Activated naive CD8-positive, alpha-beta T cell treated with anti-CD3 and anti-CD28 coated beads, Interleukin-2, amount 10 ng/mL, durations not matched to agents 7 days and 5 days (primary cell): ENCODE data around the gene NDUFB7. TPM values are rescaled to one million over a fixed set of nuclear protein-coding genes. Genes with fewer than 3 reads are reported as not detected.
A peak's percentile ranks its signal among the peaks of the same experiment; 100 is the strongest.

Source experiments
- ATAC-seq: fragments of 150-1000 bp; cut with Tn5 transposase; one replicate; pipeline ENCODE4 v1.10.0; 2021; ENCODE audit warnings: low read depth, moderate library complexity
- POLR2A ChIA-PET: fragments of 350-600 bp; sonication (Branson Sonifier 250); formaldehyde crosslinking; loops from one replicate; lab custom pipeline; 2021; ENCODE audit warnings: antibody characterized with exemption; lab: Charles Lee
- DNase-seq: peaks from one replicate; pipeline ENCODE4 v3.0.0; 2021
- H3K27ac Mint-ChIP-seq: one replicate; pipeline ENCODE4 v1.8.0; 2022; ENCODE audit warnings: mild to moderate bottlenecking, mixed read lengths
- H3K27me3 Mint-ChIP-seq: one replicate; pipeline ENCODE4 v1.8.0; 2022; ENCODE audit warnings: mild to moderate bottlenecking, moderate library complexity, mixed read lengths
- H3K36me3 Mint-ChIP-seq: one replicate; pipeline ENCODE4 v1.8.0; 2021; ENCODE audit warnings: mild to moderate bottlenecking, mixed read lengths
- H3K4me1 Mint-ChIP-seq: one replicate; pipeline ENCODE4 v1.8.0; 2021; ENCODE audit warnings: mixed read lengths
- H3K4me3 Mint-ChIP-seq: one replicate; pipeline ENCODE4 v1.8.0; 2022; ENCODE audit warnings: mild to moderate bottlenecking, moderate library complexity, mixed read lengths
- H3K9me3 Mint-ChIP-seq: one replicate; pipeline ENCODE4 v1.8.0; 2021; ENCODE audit warnings: mixed read lengths
- total RNA-seq, 2 experiments: library from RNA; stranded (reverse); gene quantifications; one replicate each; pipeline ENCODE4 v1.2.3, GENCODE V29; 2021

The NDUFB7 gene
- total RNA-seq, 2 experiments from 2014 or later = 90.7 to 108 TPM

DNA sequence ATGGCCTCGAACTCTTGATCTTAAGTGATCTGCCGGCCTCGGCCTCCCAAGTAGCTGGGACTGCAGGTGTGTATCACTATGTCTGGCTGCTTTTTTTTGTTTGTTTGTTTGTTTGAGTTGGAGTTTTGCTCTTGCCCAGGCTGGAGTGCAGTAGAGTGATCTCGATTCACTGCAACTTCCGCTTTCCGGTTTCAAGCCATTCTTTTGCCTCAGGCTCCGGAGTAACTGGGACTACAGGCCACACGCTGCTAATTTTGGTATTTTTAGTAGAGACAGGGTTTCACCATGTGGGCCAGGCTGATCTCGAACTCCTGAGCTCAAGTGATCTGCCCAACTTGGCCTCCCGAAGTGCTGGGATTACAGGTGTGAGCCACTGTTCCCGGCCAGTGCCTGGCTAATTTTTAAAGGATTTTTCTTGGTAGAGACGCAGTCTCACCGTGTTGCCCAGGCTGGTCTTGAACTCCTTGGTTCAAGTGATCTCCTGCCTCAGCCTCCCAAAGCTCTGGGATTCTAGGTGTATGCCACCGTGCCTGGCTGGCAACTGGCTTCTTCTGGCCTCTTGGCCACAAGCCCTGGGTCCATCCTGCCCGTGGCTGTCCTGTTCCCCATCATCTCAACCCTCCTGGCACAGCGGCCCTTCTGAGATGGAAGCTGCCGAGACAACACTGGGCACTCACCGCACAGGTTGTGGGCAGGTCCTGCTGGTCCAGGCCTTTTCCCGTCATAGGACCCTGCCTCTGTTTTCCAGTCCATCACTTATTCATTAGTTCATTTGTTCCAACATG lies 30.9 kb downstream of the NDUFB7 start:
- ATAC-seq (no peak), DNase-seq (no peak)
- no peaks in the 10 kb centered on the region for H3K27me3 Mint-ChIP-seq
- H3K4me3 Mint-ChIP-seq = no peak overlapping the region
- no peak overlapping the region for H3K27ac Mint-ChIP-seq
- H3K4me1 Mint-ChIP-seq = peaks cover 4% of the 10 kb centered on the region
- H3K36me3 Mint-ChIP-seq = peaks cover 6% of the 10 kb centered on the region
- no peaks in the 10 kb centered on the region for H3K9me3 Mint-ChIP-seq
- POLR2A ChIA-PET = no interaction called here

DNA sequence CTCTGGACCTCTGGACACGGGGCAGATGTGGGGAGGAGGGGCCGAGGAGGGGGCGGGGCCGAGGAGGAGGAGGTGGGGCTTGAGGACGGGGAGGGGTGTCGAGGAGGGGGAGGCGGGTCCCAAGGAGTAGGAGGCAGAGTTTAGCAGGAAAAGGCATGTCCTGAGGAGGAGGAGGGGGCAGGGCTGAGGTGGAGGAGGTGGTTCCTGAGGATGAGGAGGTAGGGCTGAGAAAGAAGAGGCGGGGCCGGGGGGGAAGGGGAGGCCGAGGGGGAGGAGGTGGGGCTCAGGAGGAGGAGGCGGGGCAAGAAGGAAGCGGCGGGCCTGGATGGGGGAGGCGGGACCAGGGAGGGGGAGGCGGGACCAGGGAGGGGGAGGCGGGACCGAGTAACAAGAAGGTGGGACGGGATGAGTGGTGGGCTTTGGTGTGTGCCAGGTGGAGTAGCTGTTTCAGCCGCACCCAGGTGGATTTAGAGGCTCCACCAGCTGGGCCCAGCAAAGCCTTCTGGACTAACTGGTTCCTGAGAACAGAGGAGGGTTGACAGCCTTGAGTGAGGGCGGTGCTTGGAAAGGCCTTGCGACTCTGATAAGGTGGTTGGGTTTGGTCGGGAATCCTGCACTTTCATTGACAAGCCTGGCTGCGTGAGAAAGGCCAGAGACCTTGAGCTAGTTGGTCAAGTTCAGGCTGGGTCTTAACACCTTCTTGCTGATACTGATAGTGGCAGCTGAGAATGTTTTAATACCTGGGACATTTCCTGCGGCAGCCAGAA lies 34.8 kb downstream of the NDUFB7 start:
- ATAC-seq (peak; percentile 63), DNase-seq (no peak)
- H3K36me3 Mint-ChIP-seq = peaks cover 9% of the 10 kb centered on the region
- no peaks in the 10 kb centered on the region for H3K27me3 Mint-ChIP-seq
- H3K27ac Mint-ChIP-seq = no peak overlapping the region
- no peaks in the 10 kb centered on the region for H3K9me3 Mint-ChIP-seq
- no peak overlapping the region for H3K4me3 Mint-ChIP-seq
- POLR2A ChIA-PET = interaction anchor here (0.8 to 1.0 kb wide), 2 partner anchors 19 to 31 kb away, joined by 3 to 8 read pairs; partner anchors contain the start of gene DNAJB1
- H3K4me1 Mint-ChIP-seq = peaks cover 4% of the 10 kb centered on the region

DNA sequence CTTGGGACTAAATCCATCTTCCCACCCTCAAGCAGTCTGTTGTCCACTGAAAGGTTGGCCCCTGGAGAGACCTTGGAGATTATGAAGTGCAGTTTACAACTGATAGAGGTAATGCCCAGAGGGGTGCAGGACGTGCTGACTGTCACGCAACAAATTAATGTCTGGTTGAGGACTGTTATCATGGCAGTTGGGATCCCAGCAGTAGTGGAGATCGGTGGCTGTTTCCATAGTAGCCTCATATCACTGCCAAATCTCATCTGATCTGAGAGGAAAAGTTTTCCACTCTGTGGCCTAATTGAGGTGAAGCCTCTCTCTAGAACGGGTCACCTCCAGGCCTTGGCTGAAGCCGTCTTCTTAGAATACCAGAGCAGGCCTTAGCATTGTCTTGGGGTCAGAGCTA lies 38.4 kb downstream of the NDUFB7 start:
- Mint-ChIP-seq H3K27ac (no peak overlapping the region), H3K4me3 (no peak overlapping the region)

GRCh38 chr19:14530506-14530905 lies 41.4 kb downstream of the NDUFB7 start:
- peaks cover 7% of the 10 kb centered on the region for H3K36me3 Mint-ChIP-seq
- H3K27me3 Mint-ChIP-seq = no peaks in the 10 kb centered on the region
- H3K27ac Mint-ChIP-seq = peak overlapping the region; percentile 34

More for the DNA sequence above, 38.4 kb downstream of the NDUFB7 start:
- no peaks in the 10 kb centered on the region for H3K9me3 Mint-ChIP-seq
- H3K27me3 Mint-ChIP-seq = no peaks in the 10 kb centered on the region
- DNase-seq (no peak), ATAC-seq (no peak)
- peaks cover 7% of the 10 kb centered on the region for H3K36me3 Mint-ChIP-seq
- POLR2A ChIA-PET = interaction anchor here (2.0 kb wide), 1 partner anchor 15 kb away, joined by 12 read pairs; the partner anchor contains the start of gene DNAJB1
- H3K4me1 Mint-ChIP-seq = peaks cover 9% of the 10 kb centered on the region

GRCh38 chr19:14530005-14530348 lies 41.9 kb downstream of the NDUFB7 start:
- DNase-seq = no peak
- no peaks in the 10 kb centered on the region for H3K27me3 Mint-ChIP-seq

More at GRCh38 chr19:14530506-14530905, 41.4 kb downstream of the NDUFB7 start:
- Mint-ChIP-seq H3K9me3 (no peaks in the 10 kb centered on the region), H3K4me1 (peaks cover 10% of the 10 kb centered on the region), H3K4me3 (peak overlapping the region; percentile 61)
- no peak for ATAC-seq
- no peak for DNase-seq
- POLR2A ChIA-PET = interaction anchor here (1.1 to 3.6 kb wide), 3 partner anchors 13 to 26 kb away, joined by 5 to 34 read pairs (median 7); partner anchors contain the start of gene DNAJB1

GRCh38 chr19:14529254-14530004 lies 42.4 kb downstream of the NDUFB7 start, which contains the start of gene TECR:
TSS of gene TECR (plus strand) at chr19:14529594. CDS start at chr19:14529697, 103 bp downstream.
- H3K27ac Mint-ChIP-seq = peak within 1 kb of the TSS; percentile 96
- peak; percentile 100 for DNase-seq
- no peaks in the 10 kb centered on the region for H3K9me3 Mint-ChIP-seq
- no peaks in the 10 kb centered on the region for H3K27me3 Mint-ChIP-seq
- peak; percentile 97 for ATAC-seq
- POLR2A ChIA-PET = interaction anchor here (0.6 to 3.6 kb wide), 7 partner anchors 12 to 447 kb away, joined by 3 to 34 read pairs (median 5); partner anchors contain the start of gene DNAJB1
- H3K36me3 Mint-ChIP-seq = peaks cover 7% of the 10 kb centered on the region
- peak within 1 kb of the TSS; percentile 97 for H3K4me3 Mint-ChIP-seq
- peaks cover 13% of the 10 kb centered on the region for H3K4me1 Mint-ChIP-seq

More at GRCh38 chr19:14530005-14530348, 41.9 kb downstream of the NDUFB7 start:
- peak overlapping the region; percentile 96 for H3K27ac Mint-ChIP-seq
- peak overlapping the region; percentile 97 for H3K4me3 Mint-ChIP-seq
- POLR2A ChIA-PET = interaction anchor here (0.6 to 3.6 kb wide), 5 partner anchors 12 to 448 kb away, joined by 3 to 34 read pairs (median 6); partner anchors contain the start of gene DNAJB1
- H3K36me3 Mint-ChIP-seq = peaks cover 7% of the 10 kb centered on the region
- H3K4me1 Mint-ChIP-seq = peaks cover 13% of the 10 kb centered on the region
- H3K9me3 Mint-ChIP-seq = no peaks in the 10 kb centered on the region
- no peak for ATAC-seq

- peaks cover 7% of the 10 kb centered on the region for H3K36me3 Mint-ChIP-seq
- ATAC-seq (no peak), DNase-seq (no peak)
- H3K4me1 Mint-ChIP-seq = peaks cover 17% of the 10 kb centered on the region
- POLR2A ChIA-PET = interaction anchor here (0.5 to 3.6 kb wide), 4 partner anchors 11 to 392 kb away, joined by 3 to 34 read pairs (median 3); partner anchors contain the start of gene DNAJB1
- no peaks in the 10 kb centered on the region for H3K27me3 Mint-ChIP-seq
- peak overlapping the region; percentile 97 for H3K4me3 Mint-ChIP-seq
- peak overlapping the region; percentile 96 for H3K27ac Mint-ChIP-seq
- no peaks in the 10 kb centered on the region for H3K9me3 Mint-ChIP-seq
Observed at GRCh38 chr19:14528419-14529253, 43.2 kb downstream of the NDUFB7 start.

DNA sequence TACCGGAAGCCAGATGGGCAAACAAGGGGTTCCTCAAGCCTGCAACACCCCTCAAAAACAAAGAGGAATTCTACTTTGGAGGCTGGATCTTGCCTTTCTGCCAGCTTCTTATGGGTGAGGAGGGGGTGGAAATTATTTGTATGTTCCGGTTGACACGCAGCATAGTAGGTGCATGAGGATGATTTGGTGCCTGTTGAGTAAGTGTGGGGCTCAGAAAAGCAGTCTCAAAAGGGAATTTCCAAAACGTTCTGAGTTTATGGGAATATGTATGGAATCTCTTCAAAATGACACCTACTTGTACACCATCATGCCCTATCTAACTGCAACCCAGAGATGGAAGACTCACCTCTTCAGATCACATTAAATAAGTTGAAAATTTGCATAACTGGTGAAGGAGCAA lies 45.4 kb downstream of the NDUFB7 start:
- Mint-ChIP-seq H3K9me3 (no peaks in the 10 kb centered on the region), H3K4me1 (peaks cover 38% of the 10 kb centered on the region), H3K4me3 (no peak overlapping the region)

DNA sequence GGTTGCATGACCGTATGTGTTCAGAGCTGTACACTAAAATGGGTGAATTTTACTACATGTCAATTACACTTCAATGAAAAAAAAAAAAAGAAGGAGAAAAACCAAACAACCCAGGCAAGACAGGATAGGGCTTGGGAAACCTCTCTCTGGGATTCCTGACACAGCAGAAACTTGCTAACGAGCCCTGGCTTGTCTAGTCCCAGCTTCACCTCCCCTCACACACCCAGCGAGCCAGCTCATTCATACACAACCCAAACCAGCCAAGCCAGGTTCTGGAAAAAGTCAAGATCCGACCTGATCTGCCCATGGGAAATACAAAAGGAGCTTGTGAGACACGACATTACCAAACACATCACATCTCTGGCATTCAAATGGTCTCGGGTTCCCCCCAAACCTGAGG lies 46.1 kb downstream of the NDUFB7 start:
- POLR2A ChIA-PET = interaction anchor here (0.6 to 1.6 kb wide), 8 partner anchors 8 to 678 kb away, joined by 3 to 11 read pairs (median 3); partner anchors contain the start of gene DNAJB1
- no peak overlapping the region for H3K4me3 Mint-ChIP-seq
- H3K4me1 Mint-ChIP-seq = peaks cover 37% of the 10 kb centered on the region
- H3K27ac Mint-ChIP-seq = peak overlapping the region; percentile 48
- no peaks in the 10 kb centered on the region for H3K27me3 Mint-ChIP-seq
- ATAC-seq (no peak), DNase-seq (no peak)
- H3K36me3 Mint-ChIP-seq = peaks cover 1% of the 10 kb centered on the region
- H3K9me3 Mint-ChIP-seq = no peaks in the 10 kb centered on the region

More for the DNA sequence above, 45.4 kb downstream of the NDUFB7 start:
- no peaks in the 10 kb centered on the region for H3K27me3 Mint-ChIP-seq
- DNase-seq (no peak), ATAC-seq (no peak)
- peaks cover 1% of the 10 kb centered on the region for H3K36me3 Mint-ChIP-seq
- POLR2A ChIA-PET = interaction anchor here (1.6 kb wide), 2 partner anchors 9 to 20 kb away, joined by 8 to 11 read pairs; partner anchors contain the start of gene DNAJB1
- H3K27ac Mint-ChIP-seq = no peak overlapping the region

- no peaks in the 10 kb centered on the region for H3K9me3 Mint-ChIP-seq
- peak overlapping the region; percentile 92 for H3K27ac Mint-ChIP-seq
- POLR2A ChIA-PET = interaction anchor here (1.7 to 8.1 kb wide), 3 partner anchors 14 to 139 kb away, joined by 5 to 298 read pairs (median 9); partner anchors contain the start of gene ADGRE5
- ATAC-seq (no peak), DNase-seq (no peak)
- H3K4me3 Mint-ChIP-seq = no peak overlapping the region
- peaks cover 16% of the 10 kb centered on the region for H3K36me3 Mint-ChIP-seq
- no peaks in the 10 kb centered on the region for H3K27me3 Mint-ChIP-seq
- peaks cover 57% of the 10 kb centered on the region for H3K4me1 Mint-ChIP-seq
Observed at GRCh38 chr19:14520543-14520942, 51.3 kb downstream of the NDUFB7 start.

GRCh38 chr19:14519860-14520407 lies 51.9 kb downstream of the NDUFB7 start:
- H3K36me3 Mint-ChIP-seq = peaks cover 22% of the 10 kb centered on the region
- H3K4me3 Mint-ChIP-seq = peak overlapping the region; percentile 92
- H3K27ac Mint-ChIP-seq = peak overlapping the region; percentile 92
- POLR2A ChIA-PET = interaction anchor here (1.9 to 8.1 kb wide), 3 partner anchors 12 to 35 kb away, joined by 7 to 298 read pairs (median 12); no protein-coding TSS in a partner anchor
- ATAC-seq = no peak
- no peak for DNase-seq
- no peaks in the 10 kb centered on the region for H3K27me3 Mint-ChIP-seq
- H3K9me3 Mint-ChIP-seq = no peaks in the 10 kb centered on the region
- peaks cover 60% of the 10 kb centered on the region for H3K4me1 Mint-ChIP-seq
